ENCODE data around the gene SGIP1. TPM values are rescaled to one million over a fixed set of nuclear protein-coding genes. Genes with fewer than 3 reads are reported as not detected.

The SGIP1 gene
- polyA plus RNA-seq, 1 of the 3 experiments (the other 2 are of a cell fraction), result 15.5 TPM

- no peak for TF ChIP-seq TCF12 (IDR thresholded peaks at IDR 0.05)
- TF ChIP-seq RCOR1 (IDR thresholded peaks at IDR 0.05; ENCODE audit: low read length), result no peak
- TF ChIP-seq FOXJ3 (CRISPR knock-in tag; IDR thresholded peaks at IDR 0.05), result no peak
- no peak for TF ChIP-seq TEAD4 (IDR thresholded peaks at IDR 0.05; ENCODE audit: borderline replicate concordance, insufficient read depth)
- TF ChIP-seq NFIC (IDR thresholded peaks at IDR 0.05; ENCODE audit: borderline replicate concordance), result no peak
- no peak for TF ChIP-seq MXI1 (IDR thresholded peaks at IDR 0.05; ENCODE audit: low read depth, low read length)
- TF ChIP-seq NRF1 (IDR thresholded peaks at IDR 0.05; ENCODE audit: low read depth, low read length), result no peak
- no peak for TF ChIP-seq SMC3 (IDR thresholded peaks at IDR 0.05; ENCODE audit: low read depth, low read length)
- no peak for TF ChIP-seq USF2 (IDR thresholded peaks at IDR 0.05; ENCODE audit: borderline replicate concordance, low read depth, low read length)
- TF ChIP-seq, protein P1, sequence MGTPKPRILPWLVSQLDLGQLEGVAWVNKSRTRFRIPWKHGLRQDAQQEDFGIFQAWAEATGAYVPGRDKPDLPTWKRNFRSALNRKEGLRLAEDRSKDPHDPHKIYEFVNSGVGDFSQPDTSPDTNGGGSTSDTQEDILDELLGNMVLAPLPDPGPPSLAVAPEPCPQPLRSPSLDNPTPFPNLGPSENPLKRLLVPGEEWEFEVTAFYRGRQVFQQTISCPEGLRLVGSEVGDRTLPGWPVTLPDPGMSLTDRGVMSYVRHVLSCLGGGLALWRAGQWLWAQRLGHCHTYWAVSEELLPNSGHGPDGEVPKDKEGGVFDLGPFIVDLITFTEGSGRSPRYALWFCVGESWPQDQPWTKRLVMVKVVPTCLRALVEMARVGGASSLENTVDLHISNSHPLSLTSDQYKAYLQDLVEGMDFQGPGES (IDR thresholded peaks at IDR 0.05; ENCODE audit: low read depth, low read length), result no peak
- no peak for TF ChIP-seq USF1 (IDR thresholded peaks at IDR 0.05; ENCODE audit: borderline replicate concordance, low read depth)
- TF ChIP-seq RXRA (IDR thresholded peaks at IDR 0.05; ENCODE audit: borderline replicate concordance, low read depth), result no peak
- TF ChIP-seq POLR2AphosphoS5 (IDR thresholded peaks at IDR 0.05; ENCODE audit: low read depth, low read length), result no peak
- TF ChIP-seq YY1 (IDR thresholded peaks at IDR 0.05; ENCODE audit: low read depth), result no peak
- TF ChIP-seq JUND (IDR thresholded peaks at IDR 0.05), result no peak
- TF ChIP-seq RAD21 (IDR thresholded peaks at IDR 0.05; ENCODE audit: low read length), result no peak
- TF ChIP-seq CHD2 (IDR thresholded peaks at IDR 0.05; ENCODE audit: low read length, partially characterized antibody), result no peak
- no peak for TF ChIP-seq ELF1 (IDR thresholded peaks at IDR 0.05)
- TF ChIP-seq TAF1 (IDR thresholded peaks at IDR 0.05; ENCODE audit: borderline replicate concordance, low read depth, low read length), result no peak
- H3K27ac ChIP-seq (ENCODE audit: low read depth in 2 of 2, low read length in 1 of 2), result no peak overlapping the region
- no peaks in the 10 kb centered on the region for H3K79me2 ChIP-seq (ENCODE audit: insufficient read depth)
- H3K27me3 ChIP-seq (ENCODE audit: insufficient read depth), result no peaks in the 10 kb centered on the region
- H3K4me1 ChIP-seq (ENCODE audit: control insufficient read depth in 1 of 2, insufficient read depth in 2 of 2, low read depth in 1 of 2, low read length in 1 of 2), result no peaks in the 10 kb centered on the region
- H3K9me2 ChIP-seq, result no peaks in the 10 kb centered on the region
- no peaks in the 10 kb centered on the region for H4K20me1 ChIP-seq (ENCODE audit: insufficient read depth)
- no peak overlapping the region for H2AFZ ChIP-seq (ENCODE audit: low read depth)
- H3K4me3 ChIP-seq (ENCODE audit: low read depth in 2 of 2, low read length in 1 of 2), result no peak overlapping the region
- WGBS (ENCODE audit: low lambda C conversion rate), result 69% methylated on average over 6 of the region's 6 CpGs
- no peak for DNase-seq
- POLR2A ChIA-PET, result no interaction called here
- CTCF ChIA-PET, result no interaction called here
- H3K36me3 ChIP-seq (replicated peaks in 1 of 2; ENCODE audit: control insufficient read depth in 1 of 2, insufficient read depth in 2 of 2, low read length in 1 of 2), result no peaks in the 10 kb centered on the region
- H3K4me2 ChIP-seq, result no peak overlapping the region
- no peaks in the 10 kb centered on the region for H3F3A ChIP-seq (replicated peaks; ENCODE audit: insufficient read depth)
- no peak overlapping the region for H3K9ac ChIP-seq
- no peaks in the 10 kb centered on the region for H3K9me3 ChIP-seq
These were observed 254.4 kb downstream of the SGIP1 start for GRCh38 chr1:66788231-66788939.

Measured in SK-N-SH (cell line).